ENCODE results near the gene CCDC188.

- no peak for TF ChIP-seq POLR2AphosphoS5 (IDR thresholded peaks at IDR 0.05; ENCODE audit: borderline replicate concordance, low read depth, low read length)
- no peak for TF ChIP-seq EZH2 (IDR thresholded peaks at IDR 0.05)
These were observed 19.3 kb upstream of the CCDC188 start for GRCh38 chr22:20170170-20170569.
